MCF 10A (cell line): ENCODE measurements around the gene ABHD5. TPM values are rescaled to one million over a fixed set of nuclear protein-coding genes. Genes with fewer than 3 reads are reported as not detected.
"Not testable (repeated sequence)": the region's sequence is repeated elsewhere in the genome, so short reads cannot be mapped to it uniquely, and the experiment has no call there.

Experiments used
- BruUV-seq: library from RNA; stranded (reverse); fragments of 400-500 nt; replicated peaks from 2 replicates; lab custom pipeline; 2021; lab: Mats Ljungman, UMichigan
- CTCF ChIA-PET: fragments of 300-600 bp; sonication (Branson Sonifier 250); formaldehyde crosslinking; extraction: SDS; loops from one replicate; lab custom pipeline; 2021; ENCODE audit warnings: antibody characterized with exemption, inconsistent platforms; lab: Yijun Ruan, JAX
- POLR2A ChIA-PET: fragments of 300-600, 350-650 bp; sonication (Branson Sonifier 250); formaldehyde crosslinking; extraction: SDS; loops from one replicate; lab custom pipeline; 2020; ENCODE audit warnings: antibody characterized with exemption, inconsistent platforms; lab: Yijun Ruan, JAX
- DNase-seq: peaks from one replicate; pipeline ENCODE4 v3.0.0-alpha.2; 2018; ENCODE audit not compliant: unreplicated experiment
- H3K27ac Mint-ChIP-seq: one replicate; pipeline ENCODE4 v1.8.0; 2022; ENCODE audit warnings: mild to moderate bottlenecking, low read depth, mixed read lengths; ENCODE audit not compliant: unreplicated experiment
- H3K27me3 Mint-ChIP-seq: one replicate; pipeline ENCODE4 v1.8.0; 2022; ENCODE audit warnings: mixed read lengths; ENCODE audit not compliant: insufficient read depth, unreplicated experiment
- H3K36me3 Mint-ChIP-seq: one replicate; pipeline ENCODE4 v1.8.0; 2022; ENCODE audit warnings: mild to moderate bottlenecking, moderate library complexity, mixed read lengths; ENCODE audit not compliant: insufficient read depth, unreplicated experiment
- H3K4me1 Mint-ChIP-seq: one replicate; pipeline ENCODE4 v1.8.0; 2022; ENCODE audit warnings: mixed read lengths; ENCODE audit not compliant: insufficient read depth, unreplicated experiment
- H3K4me3 Mint-ChIP-seq: one replicate; pipeline ENCODE4 v1.8.0; 2022; ENCODE audit warnings: mild to moderate bottlenecking, moderate library complexity, mixed read lengths; ENCODE audit not compliant: unreplicated experiment
- H3K9me3 Mint-ChIP-seq: one replicate; pipeline ENCODE4 v1.8.0; 2022; ENCODE audit warnings: mixed read lengths; ENCODE audit not compliant: unreplicated experiment
- intact Hi-C: fragments of 100-400 bp; cut with micrococcal nuclease; formaldehyde crosslinking; loops from 2 replicates; pipeline ENCODE4 v1.14.1; 2022
- total RNA-seq: library from RNA; stranded (reverse); gene quantifications from 2 replicates; pipeline ENCODE4 v1.2.3, GENCODE V29; 2022
- TF ChIP-seq, protein P1 (sequence below): fragments of 200-600 bp; IDR thresholded peaks from one replicate; pipeline ENCODE4 v1.8.0; 2022; ENCODE audit warnings: antibody characterized with exemption, mild to moderate bottlenecking; ENCODE audit not compliant: unreplicated experiment

Gene ABHD5
- total RNA-seq, 1 experiment from 2014 or later: 32.6 TPM

- Mint-ChIP-seq H3K9me3 (no peaks in the 10 kb centered on the region), H3K27ac (no peak overlapping the region), H3K4me3 (no peak overlapping the region), H3K4me1 (no peaks in the 10 kb centered on the region), H3K27me3 (no peaks in the 10 kb centered on the region), H3K36me3 (no peaks in the 10 kb centered on the region)
- CTCF ChIA-PET: interaction anchor here (0.8 to 1.0 kb wide), 2 partner anchors 37 to 84 kb away, joined by 3 to 4 read pairs; no protein-coding TSS in a partner anchor
- no TSS peak for BruUV-seq
- TF ChIP-seq, protein P1, sequence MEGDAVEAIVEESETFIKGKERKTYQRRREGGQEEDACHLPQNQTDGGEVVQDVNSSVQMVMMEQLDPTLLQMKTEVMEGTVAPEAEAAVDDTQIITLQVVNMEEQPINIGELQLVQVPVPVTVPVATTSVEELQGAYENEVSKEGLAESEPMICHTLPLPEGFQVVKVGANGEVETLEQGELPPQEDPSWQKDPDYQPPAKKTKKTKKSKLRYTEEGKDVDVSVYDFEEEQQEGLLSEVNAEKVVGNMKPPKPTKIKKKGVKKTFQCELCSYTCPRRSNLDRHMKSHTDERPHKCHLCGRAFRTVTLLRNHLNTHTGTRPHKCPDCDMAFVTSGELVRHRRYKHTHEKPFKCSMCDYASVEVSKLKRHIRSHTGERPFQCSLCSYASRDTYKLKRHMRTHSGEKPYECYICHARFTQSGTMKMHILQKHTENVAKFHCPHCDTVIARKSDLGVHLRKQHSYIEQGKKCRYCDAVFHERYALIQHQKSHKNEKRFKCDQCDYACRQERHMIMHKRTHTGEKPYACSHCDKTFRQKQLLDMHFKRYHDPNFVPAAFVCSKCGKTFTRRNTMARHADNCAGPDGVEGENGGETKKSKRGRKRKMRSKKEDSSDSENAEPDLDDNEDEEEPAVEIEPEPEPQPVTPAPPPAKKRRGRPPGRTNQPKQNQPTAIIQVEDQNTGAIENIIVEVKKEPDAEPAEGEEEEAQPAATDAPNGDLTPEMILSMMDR: no peak
- POLR2A ChIA-PET: interaction anchor here (0.6 to 1.0 kb wide), 2 partner anchors 16 to 583 kb away, joined by 3 read pairs; no protein-coding TSS in a partner anchor
- DNase-seq: no peak
- intact Hi-C loops: no loop called here
These were observed 16.2 kb upstream of the ABHD5 start for GRCh38 chr3:43674345-43675085.

- no peaks in the 10 kb centered on the region for H3K4me1 Mint-ChIP-seq
- intact Hi-C loops: no loop called here
- H3K27ac Mint-ChIP-seq: no peak overlapping the region
- ChIA-PET CTCF (interaction anchor here (0.5 kb wide), 1 partner anchor 166 kb away, joined by 4 read pairs; no protein-coding TSS in a partner anchor), POLR2A (interaction anchor here (0.6 kb wide), 2 partner anchors 120 to 494 kb away, joined by 3 to 5 read pairs; no protein-coding TSS in a partner anchor)
- TF ChIP-seq, protein P1: no peak
- H3K27me3 Mint-ChIP-seq: no peaks in the 10 kb centered on the region
- H3K36me3 Mint-ChIP-seq: no peaks in the 10 kb centered on the region
- no peak overlapping the region for H3K4me3 Mint-ChIP-seq
- no peak for DNase-seq
- BruUV-seq: no TSS peak
- H3K9me3 Mint-ChIP-seq: no peaks in the 10 kb centered on the region
These were observed 15.1 kb upstream of the ABHD5 start for GRCh38 chr3:43675593-43675992.

DNA sequence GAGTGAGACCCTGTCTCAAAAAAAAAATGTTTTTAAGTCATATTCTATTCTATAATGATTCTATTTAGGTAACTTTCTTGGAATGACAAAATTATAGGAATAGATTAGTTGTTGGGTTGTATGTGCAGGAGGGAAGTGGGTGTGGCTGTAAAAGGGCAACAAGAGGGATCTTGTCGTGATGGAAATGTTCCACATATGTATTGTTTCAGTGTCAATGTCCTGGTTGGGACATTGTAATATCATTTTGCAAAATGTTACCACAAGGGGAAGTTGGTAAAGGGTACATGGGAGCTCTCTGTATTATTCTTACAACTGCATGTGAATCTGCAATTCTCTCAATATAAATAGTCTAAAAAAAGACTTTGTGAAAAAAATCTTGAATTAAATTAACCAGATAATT is 14.3 kb upstream of the ABHD5 start:
- TF ChIP-seq, protein P1: no peak
- H3K27ac Mint-ChIP-seq: no peak overlapping the region
- no peak for DNase-seq
- no peaks in the 10 kb centered on the region for H3K27me3 Mint-ChIP-seq
- no TSS peak for BruUV-seq
- no peaks in the 10 kb centered on the region for H3K36me3 Mint-ChIP-seq
- H3K9me3 Mint-ChIP-seq: no peaks in the 10 kb centered on the region
- ChIA-PET POLR2A (no interaction called here), CTCF (no interaction called here)
- intact Hi-C loops: no loop called here
- no peak overlapping the region for H3K4me3 Mint-ChIP-seq
- no peaks in the 10 kb centered on the region for H3K4me1 Mint-ChIP-seq

DNA sequence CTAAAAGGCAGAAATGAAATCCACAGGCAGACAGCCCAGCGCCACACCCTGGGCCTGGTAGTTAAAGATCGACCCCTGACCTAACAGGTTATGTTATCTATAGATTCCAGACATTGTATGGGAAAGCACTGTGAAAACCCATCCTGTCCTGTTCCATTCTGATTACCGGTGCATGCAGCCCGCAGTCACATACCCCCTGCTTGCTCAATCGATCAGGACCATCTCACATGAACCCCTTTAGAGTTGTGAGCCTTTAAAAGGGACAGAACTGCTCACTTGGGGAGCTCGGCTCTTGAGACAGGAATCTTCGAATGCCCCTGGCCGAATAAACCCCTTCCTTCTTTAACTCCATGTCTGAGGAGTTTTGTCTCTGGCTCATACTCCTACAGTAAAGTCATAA is 12.4 kb upstream of the ABHD5 start:
- intact Hi-C loops, H3K4me3 Mint-ChIP-seq, BruUV-seq, DNase-seq, H3K9me3 Mint-ChIP-seq, H3K4me1 Mint-ChIP-seq, H3K27ac Mint-ChIP-seq, H3K27me3 Mint-ChIP-seq, H3K36me3 Mint-ChIP-seq, CTCF ChIA-PET: not testable (repeated sequence)
- POLR2A ChIA-PET: interaction anchor here (0.7 kb wide), 1 partner anchor 170 kb away, joined by 3 read pairs; no protein-coding TSS in a partner anchor

- CTCF ChIA-PET, H3K36me3 Mint-ChIP-seq, H3K4me1 Mint-ChIP-seq, H3K9me3 Mint-ChIP-seq, H3K4me3 Mint-ChIP-seq, intact Hi-C loops, H3K27me3 Mint-ChIP-seq, DNase-seq, H3K27ac Mint-ChIP-seq, POLR2A ChIA-PET, BruUV-seq: not testable (repeated sequence)
These were observed 11.8 kb upstream of the ABHD5 start for GRCh38 chr3:43678887-43679449.

DNA sequence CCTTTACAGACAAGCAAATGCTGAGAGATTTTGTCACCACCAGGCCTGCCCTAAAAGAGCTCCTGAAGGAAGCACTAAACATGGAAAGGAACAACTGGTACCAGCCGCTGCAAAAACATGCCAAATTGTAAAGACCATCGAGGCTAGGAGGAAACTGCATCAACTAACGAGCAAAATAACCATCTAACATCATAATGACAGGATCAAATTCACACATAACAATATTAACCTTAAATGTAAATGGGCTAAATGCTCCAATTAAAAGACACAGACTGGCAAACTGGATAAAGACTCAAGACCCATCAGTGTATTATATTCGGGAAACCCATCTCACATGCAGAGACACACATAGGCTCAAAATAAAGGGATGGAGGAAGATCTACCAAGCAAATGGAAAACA is 9.9 kb upstream of the ABHD5 start:
- POLR2A ChIA-PET, H3K27ac Mint-ChIP-seq, H3K36me3 Mint-ChIP-seq, BruUV-seq, H3K9me3 Mint-ChIP-seq, H3K27me3 Mint-ChIP-seq, DNase-seq, H3K4me1 Mint-ChIP-seq, H3K4me3 Mint-ChIP-seq, CTCF ChIA-PET, intact Hi-C loops: not testable (repeated sequence)
